Mucosa of descending colon (tissue), 3 donors: ENCODE measurements around the gene BMAL1. TPM values are rescaled to one million over a fixed set of nuclear protein-coding genes. Genes with fewer than 3 reads are reported as not detected.

Experiments used
- ATAC-seq: fragments of 200-7000 bp; cut with Tn5 transposase; one replicate; pipeline ENCODE4 v1.9.1; 2020; ENCODE audit warnings: mild to moderate bottlenecking, moderate library complexity
- DNase-seq, 3 donors: peaks; one replicate each; pipeline ENCODE4 v3.0.0-alpha.2; 2020
- H3K36me3 ChIP-seq: fragments of 200-600 bp; one replicate; pipeline ENCODE4 v1.8.0; 2021; ENCODE audit warnings: low read depth, mild to moderate bottlenecking
- H3K4me1 ChIP-seq: fragments of 200-600 bp; one replicate; pipeline ENCODE4 v1.8.0; 2021; ENCODE audit warnings: low read depth, mild to moderate bottlenecking
- H3K4me3 ChIP-seq: fragments of 200-600 bp; one replicate; pipeline ENCODE4 v1.8.0; 2021; ENCODE audit warnings: mild to moderate bottlenecking
- H3K9me3 ChIP-seq: fragments of 200-600 bp; one replicate; pipeline ENCODE4 v1.8.0; 2021; ENCODE audit warnings: mild to moderate bottlenecking
- CTCF ChIP-seq: fragments of 200-600 bp; IDR thresholded peaks from one replicate; pipeline ENCODE4 v1.8.0; 2022; ENCODE audit warnings: antibody characterized with exemption, mild to moderate bottlenecking
- intact Hi-C, 2 donors: fragments of 100-400 bp; cut with DNase I in 1 of 2; cut with micrococcal nuclease in 1 of 2; formaldehyde crosslinking; loops; one replicate each; pipeline versions ENCODE4 v1.11.0 to v1.11.1; 2022; cut with DNase I, micrococcal nuclease
- long read RNA-seq, 2 donors: library from polyadenylated mRNA; unstranded; transcript quantifications; one replicate each; pipeline ENCODE4 v2.0.0, GENCODE V29; 2019 to 2021
- total RNA-seq, 3 donors: library from RNA; stranded (reverse); fragmentation: NEBNext Ultra II Directional in 2 of 3; extraction: Animal tissue kit (Norgen Biotek cat#: 25700) in 2 of 3; gene quantifications; one replicate each; pipeline versions ENCODE4 v1.2.1 to v1.2.4, GENCODE V29; 2021 to 2023
- donor health status: DM: no; HTN: no; CAD: no; lungs with moderate emphysema.
- donor health status: DM: no; HTN: no; CAD: no.
- donor health status: DM: no; HTN: yes; CAD: no.

BMAL1 gene
- 10 to 100 TPM; 26.6 to 40.1 (median 29.8) TPM for total RNA-seq
- long read RNA-seq, donor 1, transcript ARNTL-201 (20 exons, 2,776 nt), result major isoform, 5 of 53 reads
- long read RNA-seq, donor 1, partial matches to known transcripts, result 5 of 53 reads
- long read RNA-seq, donor 1, other reads (novel, unspliced or antisense), result 38 of 53 reads
- long read RNA-seq, donor 2, partial matches to known transcripts, result 5 of 10 reads
- long read RNA-seq, donor 2, other reads (novel, unspliced or antisense), result 3 of 10 reads

GRCh38 chr11:13277768-13278608 lies at the start of gene BMAL1:
TSS of gene BMAL1 (plus strand) at chr11:13277790. CDS start at chr11:13354309, 76,519 bp downstream.
- peak; percentile 32 for ATAC-seq
- intact Hi-C loops, result no loop called here
- Histone ChIP-seq H3K9me3 (no peaks in the 10 kb centered on the region), H3K4me1 (peaks cover 16% of the 10 kb centered on the region), H3K4me3 (peak within 1 kb of the TSS; percentile 90), H3K36me3 (no peaks in the 10 kb centered on the region)
- TF ChIP-seq CTCF, result no peak
- DNase-seq, result peak; percentile 73 to 84 (median 82)

GRCh38 chr11:13228572-13228971 lies 49.0 kb upstream of the BMAL1 start:
- intact Hi-C loops, result no loop called here
- H3K36me3 ChIP-seq, result no peaks in the 10 kb centered on the region
- ATAC-seq (peak; percentile 13), DNase-seq (no peak)
- no peak for TF ChIP-seq CTCF
- no peaks in the 10 kb centered on the region for H3K4me1 ChIP-seq
- no peaks in the 10 kb centered on the region for H3K9me3 ChIP-seq
- no peak overlapping the region for H3K4me3 ChIP-seq

GRCh38 chr11:13229136-13229535 lies 48.5 kb upstream of the BMAL1 start:
- intact Hi-C loops, result no loop called here
- ATAC-seq, result no peak

GRCh38 chr11:13229711-13230318 lies 47.8 kb upstream of the BMAL1 start:
- Histone ChIP-seq H3K4me1 (no peaks in the 10 kb centered on the region), H3K4me3 (no peak overlapping the region), H3K36me3 (no peaks in the 10 kb centered on the region), H3K9me3 (no peaks in the 10 kb centered on the region)
- DNase-seq (no peak), ATAC-seq (no peak)
- TF ChIP-seq CTCF, result no peak
- intact Hi-C loops, result no loop called here

More at GRCh38 chr11:13229136-13229535, 48.5 kb upstream of the BMAL1 start:
- Histone ChIP-seq H3K4me3 (no peak overlapping the region), H3K4me1 (no peaks in the 10 kb centered on the region), H3K9me3 (no peaks in the 10 kb centered on the region), H3K36me3 (no peaks in the 10 kb centered on the region)
- DNase-seq, result no peak
- no peak for TF ChIP-seq CTCF

- ATAC-seq (no peak), DNase-seq (no peak)
- H3K9me3 ChIP-seq, result no peaks in the 10 kb centered on the region
- H3K4me1 ChIP-seq, result no peaks in the 10 kb centered on the region
- no peaks in the 10 kb centered on the region for H3K36me3 ChIP-seq
- H3K4me3 ChIP-seq, result no peak overlapping the region
- no peak for TF ChIP-seq CTCF
- intact Hi-C loops, result no loop called here
Measured at GRCh38 chr11:13233173-13233745, 44.3 kb upstream of the BMAL1 start.
